Adrenal gland (tissue), 5 donors: ENCODE measurements around the gene GPR173.

Experiments
- CTCF ChIP-seq, 6 experiments: fragments of 450-650 bp in 4 of 6; fragments of 200-600 bp in 2 of 6; sonication (generic) in 1 of 6; IDR thresholded peaks; 1 replicate in 5 of 6; 2 replicates in 1 of 6; pipeline versions ENCODE4 v1.5.1 to v1.8.0; 2016 to 2021; ENCODE audit warnings: antibody characterized with exemption in 6 of 6, mild to moderate bottlenecking in 2 of 6, moderate library complexity in 1 of 6
- POLR2A ChIP-seq, 2 donors: fragments of 450-650 bp; IDR thresholded peaks; one replicate each; pipeline ENCODE4 v1.6.1; 2017; ENCODE audit warnings: antibody characterized with exemption in 2 of 2, mild to moderate bottlenecking in 2 of 2, moderate library complexity in 1 of 2
- donor health status: DM: no; HTN: no; CAD: no.

GRCh38 chrX:53050841-53051240 is 2.3 kb downstream of the GPR173 start:
- TF ChIP-seq POLR2A (IDR thresholded peaks at IDR 0.05) (no peak), CTCF (IDR thresholded peaks at IDR 0.05) (no peak)
